ENCODE measurements around the gene SNAP29.

The SNAP29 gene

GRCh38 chr22:20887375-20887774 is 28.6 kb downstream of the SNAP29 start:
- TF ChIP-seq TCF4 (CRISPR knock-in tag; IDR thresholded peaks at IDR 0.05; ENCODE audit: borderline replicate concordance) (peak; percentile 45; the same call in 1 of the 2 replicates), TSHZ2 (CRISPR knock-in tag; IDR thresholded peaks at IDR 0.05) (peak; percentile 36; the same call in 1 of the 2 replicates), POU6F1 (CRISPR knock-in tag; IDR thresholded peaks at IDR 0.05; ENCODE audit: borderline replicate concordance, low read depth) (no peak)
- ATAC-seq: no peak

GRCh38 chr22:20889025-20889704 is 30.4 kb downstream of the SNAP29 start:
- ATAC-seq: no peak
- TF ChIP-seq RARB (CRISPR knock-in tag; IDR thresholded peaks at IDR 0.05): no peak
- TF ChIP-seq SNAI2 (CRISPR knock-in tag; IDR thresholded peaks at IDR 0.05): no peak
- no peak for TF ChIP-seq ZFP3 (CRISPR knock-in tag; IDR thresholded peaks at IDR 0.05)
- TF ChIP-seq ZC3H10 (CRISPR knock-in tag; IDR thresholded peaks at IDR 0.05): no peak
- TF ChIP-seq PPARA (CRISPR knock-in tag; IDR thresholded peaks at IDR 0.05; ENCODE audit: borderline replicate concordance): no peak
- no peak for TF ChIP-seq POU6F1 (CRISPR knock-in tag; IDR thresholded peaks at IDR 0.05; ENCODE audit: borderline replicate concordance, low read depth)
- TF ChIP-seq CREB5 (CRISPR knock-in tag; IDR thresholded peaks at IDR 0.05; ENCODE audit: low read depth): no peak
- TF ChIP-seq ESRRG (CRISPR knock-in tag; IDR thresholded peaks at IDR 0.05): no peak
- no peak for TF ChIP-seq GLIS3 (CRISPR knock-in tag; IDR thresholded peaks at IDR 0.05)
- TF ChIP-seq PATZ1 (CRISPR knock-in tag; IDR thresholded peaks at IDR 0.05; ENCODE audit: borderline replicate concordance): no peak
- no peak for TF ChIP-seq ZNF565 (CRISPR knock-in tag; conservative IDR thresholded peaks at IDR 0.05; ENCODE audit: low read depth)
- TF ChIP-seq TOX (CRISPR knock-in tag; IDR thresholded peaks at IDR 0.05; ENCODE audit: borderline replicate concordance): no peak
- TF ChIP-seq BACH2 (CRISPR knock-in tag; IDR thresholded peaks at IDR 0.05; ENCODE audit: borderline replicate concordance): no peak
- no peak for TF ChIP-seq CSRNP3 (CRISPR knock-in tag; IDR thresholded peaks at IDR 0.05)

GRCh38 chr22:20889904-20890540 is 31.2 kb downstream of the SNAP29 start:
- no peak for ATAC-seq
- no peak for TF ChIP-seq CSRNP3 (CRISPR knock-in tag; IDR thresholded peaks at IDR 0.05)
- no peak for TF ChIP-seq ZNF565 (CRISPR knock-in tag; conservative IDR thresholded peaks at IDR 0.05; ENCODE audit: low read depth)
- TF ChIP-seq SNAI2 (CRISPR knock-in tag; IDR thresholded peaks at IDR 0.05): no peak
- TF ChIP-seq GLIS3 (CRISPR knock-in tag; IDR thresholded peaks at IDR 0.05): no peak
- no peak for TF ChIP-seq ESRRG (CRISPR knock-in tag; IDR thresholded peaks at IDR 0.05)
- no peak for TF ChIP-seq ARNTL (CRISPR knock-in tag; IDR thresholded peaks at IDR 0.05; ENCODE audit: borderline replicate concordance, low read depth)
- TF ChIP-seq TCF4 (CRISPR knock-in tag; IDR thresholded peaks at IDR 0.05; ENCODE audit: borderline replicate concordance): no peak
- TF ChIP-seq BACH2 (CRISPR knock-in tag; IDR thresholded peaks at IDR 0.05; ENCODE audit: borderline replicate concordance): no peak
- TF ChIP-seq CREB5 (CRISPR knock-in tag; IDR thresholded peaks at IDR 0.05; ENCODE audit: low read depth): no peak
- TF ChIP-seq ZC3H10 (CRISPR knock-in tag; IDR thresholded peaks at IDR 0.05): no peak
- TF ChIP-seq OSR1 (CRISPR knock-in tag; IDR thresholded peaks at IDR 0.05): no peak
- no peak for TF ChIP-seq PATZ1 (CRISPR knock-in tag; IDR thresholded peaks at IDR 0.05; ENCODE audit: borderline replicate concordance)
